Neural cell (in vitro differentiated cells): Measurements from ENCODE around the gene METAP2.

Source experiments
- CTCF ChIP-seq: fragments of 450-650 bp; IDR thresholded peaks from 2 replicates; pipeline ENCODE4 v1.5.1; 2014; ENCODE audit warnings: antibody characterized with exemption, mild to moderate bottlenecking, moderate library complexity; ENCODE audit not compliant: poor library complexity, severe bottlenecking
- EP300 ChIP-seq: fragments of 450-650 bp; conservative IDR thresholded peaks from 2 replicates; pipeline ENCODE4 v1.6.1; 2014; ENCODE audit warnings: antibody characterized with exemption, mild to moderate bottlenecking, moderate library complexity; ENCODE audit not compliant: poor library complexity, severe bottlenecking
- EZH2 ChIP-seq: fragments of 200-600, 300-800 bp; shearing (Covaris generic), sonication (generic); IDR thresholded peaks from 2 replicates; pipeline ENCODE4 v1.6.1; 2014; ENCODE audit warnings: antibody characterized with exemption, low read length, borderline replicate concordance, mild to moderate bottlenecking; ENCODE audit not compliant: insufficient read depth, poor library complexity, severe bottlenecking
- MXI1 ChIP-seq: fragments of 450-650 bp; conservative IDR thresholded peaks from 2 replicates; pipeline ENCODE4 v1.6.1; 2014; ENCODE audit warnings: antibody characterized with exemption, mild to moderate bottlenecking; ENCODE audit not compliant: poor library complexity, severe bottlenecking
- POLR2AphosphoS5 ChIP-seq: IDR thresholded peaks from 2 replicates; pipeline ENCODE4 v1.6.1; 2012
- RAD21 ChIP-seq: fragments of 450-650 bp; conservative IDR thresholded peaks from 2 replicates; pipeline ENCODE4 v1.6.1; 2014; ENCODE audit warnings: antibody characterized with exemption, mild to moderate bottlenecking, moderate library complexity
- TAF1 ChIP-seq: IDR thresholded peaks from 2 replicates; pipeline ENCODE4 v1.6.1; 2012; ENCODE audit warnings: low read depth
- TF ChIP-seq, protein P1 (sequence below): IDR thresholded peaks from 2 replicates; pipeline ENCODE4 v1.6.1; 2012; ENCODE audit warnings: borderline replicate concordance

- no peak for TF ChIP-seq POLR2AphosphoS5
- no peak for TF ChIP-seq EP300
- TF ChIP-seq CTCF = no peak
- TF ChIP-seq, protein P1, sequence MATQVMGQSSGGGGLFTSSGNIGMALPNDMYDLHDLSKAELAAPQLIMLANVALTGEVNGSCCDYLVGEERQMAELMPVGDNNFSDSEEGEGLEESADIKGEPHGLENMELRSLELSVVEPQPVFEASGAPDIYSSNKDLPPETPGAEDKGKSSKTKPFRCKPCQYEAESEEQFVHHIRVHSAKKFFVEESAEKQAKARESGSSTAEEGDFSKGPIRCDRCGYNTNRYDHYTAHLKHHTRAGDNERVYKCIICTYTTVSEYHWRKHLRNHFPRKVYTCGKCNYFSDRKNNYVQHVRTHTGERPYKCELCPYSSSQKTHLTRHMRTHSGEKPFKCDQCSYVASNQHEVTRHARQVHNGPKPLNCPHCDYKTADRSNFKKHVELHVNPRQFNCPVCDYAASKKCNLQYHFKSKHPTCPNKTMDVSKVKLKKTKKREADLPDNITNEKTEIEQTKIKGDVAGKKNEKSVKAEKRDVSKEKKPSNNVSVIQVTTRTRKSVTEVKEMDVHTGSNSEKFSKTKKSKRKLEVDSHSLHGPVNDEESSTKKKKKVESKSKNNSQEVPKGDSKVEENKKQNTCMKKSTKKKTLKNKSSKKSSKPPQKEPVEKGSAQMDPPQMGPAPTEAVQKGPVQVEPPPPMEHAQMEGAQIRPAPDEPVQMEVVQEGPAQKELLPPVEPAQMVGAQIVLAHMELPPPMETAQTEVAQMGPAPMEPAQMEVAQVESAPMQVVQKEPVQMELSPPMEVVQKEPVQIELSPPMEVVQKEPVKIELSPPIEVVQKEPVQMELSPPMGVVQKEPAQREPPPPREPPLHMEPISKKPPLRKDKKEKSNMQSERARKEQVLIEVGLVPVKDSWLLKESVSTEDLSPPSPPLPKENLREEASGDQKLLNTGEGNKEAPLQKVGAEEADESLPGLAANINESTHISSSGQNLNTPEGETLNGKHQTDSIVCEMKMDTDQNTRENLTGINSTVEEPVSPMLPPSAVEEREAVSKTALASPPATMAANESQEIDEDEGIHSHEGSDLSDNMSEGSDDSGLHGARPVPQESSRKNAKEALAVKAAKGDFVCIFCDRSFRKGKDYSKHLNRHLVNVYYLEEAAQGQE = no peak
- no peak for TF ChIP-seq TAF1
- no peak for TF ChIP-seq EZH2
- no peak for TF ChIP-seq MXI1
- TF ChIP-seq RAD21 = no peak
Measured at GRCh38 chr12:95474660-95474958, 657 bp downstream of the METAP2 start.
